Measurements from ENCODE around the gene PROX1.
A peak's percentile ranks its signal among the peaks of the same experiment; 100 is the strongest.

PROX1 gene

DNA sequence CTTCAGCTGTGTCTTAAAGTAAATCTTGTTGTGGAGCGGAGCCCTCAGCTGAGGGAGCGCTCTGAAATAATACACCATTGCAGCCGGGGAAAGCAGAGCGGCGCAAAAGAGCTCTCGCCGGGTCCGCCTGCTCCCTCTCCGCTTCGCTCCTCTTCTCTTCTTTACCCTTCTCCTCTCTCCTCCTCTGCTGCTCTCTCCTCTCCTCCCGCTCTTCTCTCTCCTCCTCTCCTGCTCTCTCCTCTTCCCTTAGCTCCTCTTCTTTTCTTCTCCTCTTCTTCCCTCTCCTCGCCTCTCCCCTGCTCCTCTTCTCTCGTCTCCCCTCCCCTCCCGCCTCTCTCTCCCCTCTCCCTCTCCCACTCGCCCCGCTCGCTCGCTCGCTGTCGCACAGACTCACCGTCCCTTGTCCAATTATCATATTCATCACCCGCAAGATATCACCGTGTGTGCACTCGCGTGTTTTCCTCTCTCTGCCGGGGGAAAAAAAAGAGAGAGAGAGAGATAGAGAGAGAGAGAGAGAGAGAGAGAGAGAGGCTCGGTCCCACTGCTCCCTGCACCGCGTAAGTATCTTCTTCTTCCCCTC lies at the start of gene PROX1:
TSS of gene PROX1 (plus strand) at position 47 of the 580 bp plus-strand sequence. CDS start 8,563 bp downstream, outside the sequence.
- Histone ChIP-seq H3K36me3 (ENCODE audit: control insufficient read depth in 5 of 5, insufficient read depth in 5 of 5, low read length in 5 of 5) (no peaks in the 10 kb centered on the region), H3K27ac (ENCODE audit: low read depth, low read length) (peak within 1 kb of the TSS; percentile 42), H3K9ac (ENCODE audit: low read length in 5 of 5) (peak within 1 kb of the TSS in 4 of 5 donors; percentile 48 to 80 (median 68)), H3K27me3 (ENCODE audit: control insufficient read depth in 5 of 5, insufficient read depth in 4 of 5, low read length in 5 of 5) (peaks cover 40 to 56% (median 50%) of the 10 kb centered on the region in 5 donors), H3K4me3 (ENCODE audit: low read depth in 1 of 5, low read length in 5 of 5) (peak within 1 kb of the TSS; percentile 77 to 92 (median 83)), H3K9me3 (ENCODE audit: control insufficient read depth in 5 of 5, low read length in 5 of 5) (no peaks in the 10 kb centered on the region), H3K4me1 (ENCODE audit: control insufficient read depth in 5 of 5, insufficient read depth in 5 of 5, low read length in 5 of 5) (peaks cover 0 to 49% (median 45%) of the 10 kb centered on the region in 5 donors)

DNA sequence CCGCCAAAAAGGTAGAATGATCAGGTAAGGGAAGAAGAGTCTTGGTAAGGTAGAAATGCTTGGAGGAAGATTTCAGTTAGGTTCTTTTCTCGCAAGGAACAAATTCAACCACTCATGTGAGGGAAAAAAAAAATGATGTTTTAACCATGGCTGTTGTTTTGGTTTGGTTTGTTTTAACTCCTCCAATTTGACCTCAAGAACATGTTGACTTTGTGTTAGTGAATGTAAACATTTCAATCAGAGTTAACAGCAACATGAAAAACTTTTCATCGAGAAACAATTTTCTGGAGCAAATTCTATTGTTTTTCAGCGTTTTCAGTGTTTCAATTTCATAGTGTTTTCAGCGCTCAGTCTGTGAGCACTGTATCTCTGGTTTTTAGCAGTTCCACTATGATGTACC lies 49.0 kb upstream of the PROX1 start:
- Histone ChIP-seq H3K4me1 (ENCODE audit: control insufficient read depth in 5 of 5, insufficient read depth in 5 of 5, low read length in 5 of 5) (no peaks in the 10 kb centered on the region), H3K27ac (ENCODE audit: low read depth, low read length) (no peak overlapping the region), H3K4me3 (ENCODE audit: low read depth in 1 of 5, low read length in 5 of 5) (no peak overlapping the region), H3K9me3 (ENCODE audit: control insufficient read depth in 5 of 5, low read length in 5 of 5) (peaks cover 0 to 8% (median 0%) of the 10 kb centered on the region in 5 donors), H3K36me3 (ENCODE audit: control insufficient read depth in 5 of 5, insufficient read depth in 5 of 5, low read length in 5 of 5) (no peaks in the 10 kb centered on the region), H3K27me3 (ENCODE audit: control insufficient read depth in 5 of 5, insufficient read depth in 4 of 5, low read length in 5 of 5) (peaks cover 0 to 4% (median 0%) of the 10 kb centered on the region in 5 donors), H3K9ac (ENCODE audit: low read length in 5 of 5) (no peak overlapping the region)

DNA sequence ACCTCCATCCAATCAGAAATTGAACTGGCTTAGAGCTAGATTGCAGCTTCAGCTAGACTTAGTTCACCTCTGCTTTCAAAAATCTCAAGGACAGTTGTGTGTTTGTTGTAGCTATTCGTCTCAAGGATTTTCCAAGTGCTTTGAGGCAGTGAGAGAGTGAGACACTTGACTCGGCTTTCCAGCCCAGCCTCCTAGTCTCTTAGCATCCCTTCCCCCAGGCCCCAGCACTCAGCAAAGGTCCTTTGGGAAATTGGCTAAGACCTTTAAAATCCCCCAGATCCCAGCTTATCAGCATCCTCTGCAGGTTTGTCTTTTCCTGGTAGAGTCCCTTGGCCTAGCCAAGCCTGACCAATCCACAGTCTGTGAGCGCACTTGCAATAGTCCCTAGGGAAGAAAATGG lies 47.9 kb upstream of the PROX1 start:
- Histone ChIP-seq H3K36me3 (ENCODE audit: control insufficient read depth in 5 of 5, insufficient read depth in 5 of 5, low read length in 5 of 5) (no peaks in the 10 kb centered on the region), H3K27me3 (ENCODE audit: control insufficient read depth in 5 of 5, insufficient read depth in 4 of 5, low read length in 5 of 5) (peaks cover 0 to 4% (median 0%) of the 10 kb centered on the region in 5 donors), H3K4me1 (ENCODE audit: control insufficient read depth in 5 of 5, insufficient read depth in 5 of 5, low read length in 5 of 5) (no peaks in the 10 kb centered on the region), H3K9ac (ENCODE audit: low read length in 5 of 5) (no peak overlapping the region), H3K27ac (ENCODE audit: low read depth, low read length) (no peak overlapping the region), H3K4me3 (ENCODE audit: low read depth in 1 of 5, low read length in 5 of 5) (no peak overlapping the region), H3K9me3 (ENCODE audit: control insufficient read depth in 5 of 5, low read length in 5 of 5) (peaks cover 0 to 8% (median 0%) of the 10 kb centered on the region in 5 donors)

DNA sequence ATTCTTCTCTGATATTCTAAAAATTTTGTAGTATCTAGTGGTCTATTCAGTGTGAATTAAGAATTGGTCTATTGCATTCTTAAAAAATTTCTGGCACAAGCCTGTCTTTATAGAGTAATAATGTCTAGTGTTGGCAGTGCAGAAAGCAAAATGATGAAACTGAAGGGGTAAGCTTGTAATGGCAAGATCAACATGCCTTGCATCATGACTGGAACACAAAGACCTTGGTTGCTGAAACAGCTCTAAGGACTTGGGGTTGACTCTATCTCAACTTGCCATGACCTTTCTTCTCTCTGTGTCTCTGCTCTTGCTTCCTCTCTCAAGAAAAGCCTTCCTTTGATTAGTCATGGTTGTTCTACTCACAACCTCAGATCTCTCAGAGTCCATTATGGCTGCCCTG lies 46.8 kb upstream of the PROX1 start:
- no peak overlapping the region for H3K27ac ChIP-seq (ENCODE audit: low read depth, low read length)
- H3K4me1 ChIP-seq (ENCODE audit: control insufficient read depth in 5 of 5, insufficient read depth in 5 of 5, low read length in 5 of 5) = no peaks in the 10 kb centered on the region
- no peak overlapping the region for H3K4me3 ChIP-seq (ENCODE audit: low read depth in 1 of 5, low read length in 5 of 5)
- peaks cover 0 to 8% (median 0%) of the 10 kb centered on the region in 5 donors for H3K9me3 ChIP-seq (ENCODE audit: control insufficient read depth in 5 of 5, low read length in 5 of 5)
- H3K9ac ChIP-seq (ENCODE audit: low read length in 5 of 5) = no peak overlapping the region
- peaks cover 0 to 4% (median 0%) of the 10 kb centered on the region in 5 donors for H3K27me3 ChIP-seq (ENCODE audit: control insufficient read depth in 5 of 5, insufficient read depth in 4 of 5, low read length in 5 of 5)
- H3K36me3 ChIP-seq (ENCODE audit: control insufficient read depth in 5 of 5, insufficient read depth in 5 of 5, low read length in 5 of 5) = no peaks in the 10 kb centered on the region

- Histone ChIP-seq H3K4me3 (ENCODE audit: low read depth in 1 of 5, low read length in 5 of 5) (no peak overlapping the region), H3K27me3 (ENCODE audit: control insufficient read depth in 5 of 5, insufficient read depth in 4 of 5, low read length in 5 of 5) (peaks cover 0 to 4% (median 0%) of the 10 kb centered on the region in 5 donors), H3K4me1 (ENCODE audit: control insufficient read depth in 5 of 5, insufficient read depth in 5 of 5, low read length in 5 of 5) (no peaks in the 10 kb centered on the region), H3K27ac (ENCODE audit: low read depth, low read length) (no peak overlapping the region), H3K9ac (ENCODE audit: low read length in 5 of 5) (no peak overlapping the region), H3K36me3 (ENCODE audit: control insufficient read depth in 5 of 5, insufficient read depth in 5 of 5, low read length in 5 of 5) (no peaks in the 10 kb centered on the region), H3K9me3 (ENCODE audit: control insufficient read depth in 5 of 5, low read length in 5 of 5) (peaks cover 0 to 4% (median 0%) of the 10 kb centered on the region in 5 donors)
Measured at GRCh38 chr1:213942061-213942460, 45.7 kb upstream of the PROX1 start.

DNA sequence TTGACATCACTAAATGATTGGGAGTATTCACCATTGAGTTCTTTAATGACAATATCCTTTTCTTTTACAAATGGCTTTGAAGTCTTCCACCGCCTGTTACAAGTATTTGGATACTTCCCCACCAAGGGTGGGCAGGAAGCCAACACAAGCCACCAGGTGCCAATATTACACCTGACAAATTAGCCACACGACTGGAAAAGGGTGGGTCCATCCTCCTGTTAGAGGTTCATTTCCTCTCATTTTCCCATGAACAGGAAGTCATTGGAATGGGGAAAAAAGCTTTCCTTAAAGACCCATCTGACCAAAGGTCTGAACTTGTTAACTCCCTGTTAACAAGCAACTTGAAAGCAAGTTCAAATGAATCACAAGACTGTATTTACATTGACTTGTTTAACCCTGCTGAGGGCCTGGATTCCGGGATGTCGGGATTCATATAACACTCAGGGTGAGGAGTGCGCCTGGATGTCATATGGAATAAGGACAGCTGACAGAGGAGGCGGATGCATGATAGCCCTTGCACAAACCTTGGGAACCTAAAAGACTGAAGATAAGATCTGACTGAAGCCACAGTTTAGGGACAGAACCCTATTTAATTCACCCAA lies 40.5 kb upstream of the PROX1 start:
- Histone ChIP-seq H3K9me3 (ENCODE audit: control insufficient read depth in 5 of 5, low read length in 5 of 5) (no peaks in the 10 kb centered on the region), H3K4me1 (ENCODE audit: control insufficient read depth in 5 of 5, insufficient read depth in 5 of 5, low read length in 5 of 5) (no peaks in the 10 kb centered on the region), H3K9ac (ENCODE audit: low read length in 5 of 5) (no peak overlapping the region), H3K36me3 (ENCODE audit: control insufficient read depth in 5 of 5, insufficient read depth in 5 of 5, low read length in 5 of 5) (no peaks in the 10 kb centered on the region), H3K4me3 (ENCODE audit: low read depth in 1 of 5, low read length in 5 of 5) (no peak overlapping the region), H3K27ac (ENCODE audit: low read depth, low read length) (no peak overlapping the region), H3K27me3 (ENCODE audit: control insufficient read depth in 5 of 5, insufficient read depth in 4 of 5, low read length in 5 of 5) (peaks cover 0 to 8% (median 0%) of the 10 kb centered on the region in 5 donors)

DNA sequence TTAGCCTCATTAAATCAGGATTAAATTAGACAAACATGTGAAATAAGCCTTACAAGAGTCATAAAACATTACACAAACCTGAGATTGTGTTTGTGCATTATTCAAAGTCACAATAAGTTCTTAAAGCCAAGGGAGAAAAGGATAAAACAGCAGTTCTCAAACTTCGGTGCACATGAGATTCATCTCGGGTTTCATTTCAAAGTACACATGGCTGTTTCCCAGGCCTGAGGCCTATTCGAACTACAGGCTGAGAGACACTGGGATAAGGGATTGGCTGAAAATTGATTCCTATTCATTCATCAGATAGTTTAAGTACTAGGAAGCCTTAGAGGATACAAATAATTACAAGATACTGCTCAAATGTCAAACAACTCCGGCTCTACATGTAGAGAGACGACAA lies 35.9 kb upstream of the PROX1 start:
- H3K27ac ChIP-seq (ENCODE audit: low read depth, low read length) = no peak overlapping the region
- no peak overlapping the region for H3K9ac ChIP-seq (ENCODE audit: low read length in 5 of 5)
- peaks cover 0 to 4% (median 0%) of the 10 kb centered on the region in 5 donors for H3K27me3 ChIP-seq (ENCODE audit: control insufficient read depth in 5 of 5, insufficient read depth in 4 of 5, low read length in 5 of 5)
- H3K4me1 ChIP-seq (ENCODE audit: control insufficient read depth in 5 of 5, insufficient read depth in 5 of 5, low read length in 5 of 5) = no peaks in the 10 kb centered on the region
- no peaks in the 10 kb centered on the region for H3K9me3 ChIP-seq (ENCODE audit: control insufficient read depth in 5 of 5, low read length in 5 of 5)
- no peaks in the 10 kb centered on the region for H3K36me3 ChIP-seq (ENCODE audit: control insufficient read depth in 5 of 5, insufficient read depth in 5 of 5, low read length in 5 of 5)
- H3K4me3 ChIP-seq (ENCODE audit: low read depth in 1 of 5, low read length in 5 of 5) = no peak overlapping the region

DNA sequence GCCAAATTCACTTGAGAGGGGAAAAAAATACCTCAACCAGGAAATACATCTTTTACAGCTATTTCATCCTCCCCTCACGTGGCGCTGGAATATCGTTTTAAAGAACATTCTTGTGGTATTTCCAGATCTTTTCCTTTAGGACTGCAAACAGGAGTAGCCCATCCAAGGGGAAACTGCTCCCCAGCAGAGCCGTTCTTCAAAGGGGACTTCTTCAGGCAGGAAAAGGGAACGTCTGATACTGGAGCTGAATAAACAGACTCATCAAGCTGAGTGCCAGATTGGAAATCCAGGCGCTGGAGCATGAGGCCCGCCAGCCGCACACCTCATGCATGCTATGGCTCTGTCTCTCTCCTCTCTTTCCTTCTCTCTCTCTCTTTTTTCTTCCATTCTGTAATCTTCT lies 34.0 kb upstream of the PROX1 start:
- Histone ChIP-seq H3K9me3 (ENCODE audit: control insufficient read depth in 5 of 5, low read length in 5 of 5) (no peaks in the 10 kb centered on the region), H3K4me1 (ENCODE audit: control insufficient read depth in 5 of 5, insufficient read depth in 5 of 5, low read length in 5 of 5) (no peaks in the 10 kb centered on the region)

DNA sequence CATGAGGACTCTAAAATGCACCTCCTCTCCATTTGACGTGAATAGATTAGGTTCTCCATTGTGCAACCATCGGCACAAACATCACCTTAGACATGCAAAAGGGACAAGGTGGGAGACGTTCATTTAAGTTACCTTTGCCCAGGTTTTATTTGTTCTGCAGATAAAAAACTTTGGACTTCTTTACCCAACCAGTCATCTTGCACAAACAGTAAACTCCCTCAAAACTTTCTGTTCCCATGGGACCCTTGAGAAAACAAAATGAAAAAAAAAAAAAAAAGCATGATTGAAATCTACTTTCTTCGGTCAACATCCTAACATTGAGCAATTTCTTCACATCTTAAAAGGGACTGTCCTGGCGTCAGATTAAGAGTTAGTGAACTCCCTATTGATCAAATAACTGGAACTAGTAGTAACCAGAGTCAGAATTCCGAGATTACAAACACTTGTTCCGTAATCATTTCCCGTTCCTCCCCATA lies 31.4 kb upstream of the PROX1 start:
- no peak overlapping the region for H3K27ac ChIP-seq (ENCODE audit: low read depth, low read length)
- H3K4me1 ChIP-seq (ENCODE audit: control insufficient read depth in 5 of 5, insufficient read depth in 5 of 5, low read length in 5 of 5) = no peaks in the 10 kb centered on the region
- H3K4me3 ChIP-seq (ENCODE audit: low read depth in 1 of 5, low read length in 5 of 5) = no peak overlapping the region
- H3K27me3 ChIP-seq (ENCODE audit: control insufficient read depth in 5 of 5, insufficient read depth in 4 of 5, low read length in 5 of 5) = peaks cover 0 to 3% (median 0%) of the 10 kb centered on the region in 5 donors
- H3K9ac ChIP-seq (ENCODE audit: low read length in 5 of 5) = no peak overlapping the region
- H3K36me3 ChIP-seq (ENCODE audit: control insufficient read depth in 5 of 5, insufficient read depth in 5 of 5, low read length in 5 of 5) = no peaks in the 10 kb centered on the region
- no peaks in the 10 kb centered on the region for H3K9me3 ChIP-seq (ENCODE audit: control insufficient read depth in 5 of 5, low read length in 5 of 5)

More for the DNA sequence above, 34.0 kb upstream of the PROX1 start:
- Histone ChIP-seq H3K36me3 (ENCODE audit: control insufficient read depth in 5 of 5, insufficient read depth in 5 of 5, low read length in 5 of 5) (no peaks in the 10 kb centered on the region), H3K4me3 (ENCODE audit: low read depth in 1 of 5, low read length in 5 of 5) (no peak overlapping the region), H3K27me3 (ENCODE audit: control insufficient read depth in 5 of 5, insufficient read depth in 4 of 5, low read length in 5 of 5) (peaks cover 0 to 4% (median 0%) of the 10 kb centered on the region in 5 donors), H3K9ac (ENCODE audit: low read length in 5 of 5) (no peak overlapping the region), H3K27ac (ENCODE audit: low read depth, low read length) (no peak overlapping the region)

- Histone ChIP-seq H3K27ac (ENCODE audit: low read depth, low read length) (no peak overlapping the region), H3K4me3 (ENCODE audit: low read depth in 1 of 5, low read length in 5 of 5) (no peak overlapping the region), H3K36me3 (ENCODE audit: control insufficient read depth in 5 of 5, insufficient read depth in 5 of 5, low read length in 5 of 5) (no peaks in the 10 kb centered on the region), H3K9ac (ENCODE audit: low read length in 5 of 5) (no peak overlapping the region), H3K4me1 (ENCODE audit: control insufficient read depth in 5 of 5, insufficient read depth in 5 of 5, low read length in 5 of 5) (no peaks in the 10 kb centered on the region), H3K27me3 (ENCODE audit: control insufficient read depth in 5 of 5, insufficient read depth in 4 of 5, low read length in 5 of 5) (no peaks in the 10 kb centered on the region), H3K9me3 (ENCODE audit: control insufficient read depth in 5 of 5, low read length in 5 of 5) (peaks cover 0 to 4% (median 0%) of the 10 kb centered on the region in 5 donors)
Measured at GRCh38 chr1:213958346-213958745, 29.4 kb upstream of the PROX1 start.

All from subcutaneous abdominal adipose tissue (tissue), 5 donors.